Esophagus squamous epithelium (tissue), 5 donors: ENCODE data around the gene RSPH9. TPM values are rescaled to one million over a fixed set of nuclear protein-coding genes. Genes with fewer than 3 reads are reported as not detected.

Experiments
- DNase-seq: peaks from one replicate; lab custom pipeline; 2025; lab: John Stamatoyannopoulos, UW
- H3K27ac ChIP-seq, 4 donors: fragments of 200-600 bp; sonication (generic); one replicate each; pipeline ENCODE4 v1.5.1; 2016 to 2019; ENCODE audit warnings: mild to moderate bottlenecking in 1 of 4
- H3K27me3 ChIP-seq, 4 donors: fragments of 200-600 bp; sonication (generic); 1 replicate in 3 of 4; 2 replicates in 1 of 4; pipeline versions ENCODE4 v1.5.1 to v1.6.0; 2017 to 2021; ENCODE audit warnings: antibody characterized with exemption in 1 of 4
- H3K36me3 ChIP-seq, 3 donors: fragments of 200-600 bp; sonication (generic); one replicate each; pipeline ENCODE4 v1.5.1; 2016 to 2019
- H3K4me1 ChIP-seq, 3 donors: fragments of 200-600 bp; sonication (generic); one replicate each; pipeline ENCODE4 v1.5.1; 2017 to 2019
- H3K4me3 ChIP-seq, 4 donors: fragments of 200-600 bp; sonication (generic); 1 replicate in 3 of 4; 2 replicates in 1 of 4; pipeline ENCODE4 v1.5.1; 2016 to 2019; ENCODE audit warnings: mild to moderate bottlenecking in 2 of 4, moderate library complexity in 1 of 4
- H3K9me3 ChIP-seq, 3 donors: fragments of 200-600 bp; sonication (generic); one replicate each; pipeline ENCODE4 v1.5.1; 2016 to 2019
- POLR2A ChIP-seq, 4 donors: fragments of 450-650 bp; IDR thresholded peaks; one replicate each; pipeline ENCODE4 v1.6.1; 2017; ENCODE audit warnings: antibody characterized with exemption in 4 of 4, mild to moderate bottlenecking in 4 of 4, moderate library complexity in 3 of 4
- WGBS, 2 donors: methylation state at CpG; one replicate each; pipeline ENCODE4 v1.1.5; 2018; 5-methylcytosine and 5-hydroxymethylcytosine counted together
- intact Hi-C: fragments of 100-400 bp; cut with DNase I; formaldehyde crosslinking; loops from one replicate; pipeline ENCODE4 v1.15.0; 2022
- total RNA-seq, 4 donors: library from RNA; depleted of rRNA; stranded (reverse); fragments of >200 nt; gene quantifications; one replicate each; pipeline ENCODE4 v1.1.0, GENCODE V29; 2016
- TF ChIP-seq, protein P1 (sequence below), 6 experiments: fragments of 450-650 bp in 4 of 6; fragments of 200-600 bp in 2 of 6; sonication (generic) in 2 of 6; IDR thresholded peaks; one replicate each; pipeline ENCODE4 v1.5.1; 2016 to 2019; ENCODE audit warnings: antibody characterized with exemption in 6 of 6, mild to moderate bottlenecking in 4 of 6, moderate library complexity in 4 of 6
- donor health status: DM: yes; HTN: yes; CAD: no.

Gene RSPH9
- total RNA-seq, 4 donors from 2014 or later = 0.15 to 0.38 TPM; not detected in 2

GRCh38 chr6:43687437-43688347 lies 42.9 kb downstream of the RSPH9 start, which contains the start of gene MRPS18A:
TSS of gene MRPS18A (minus strand) at chr6:43687791. CDS start at chr6:43687779, 12 bp downstream.
- WGBS, 2 donors = 1 to 3% methylated on average over 21 to 32 of the region's 43 CpGs
- intact Hi-C loops = no loop called here
- DNase-seq = no peak
- Histone ChIP-seq H3K27ac (peak within 1 kb of the TSS; percentile 80 to 90 (median 86)), H3K27me3 (no peaks in the 10 kb centered on the region), H3K4me3 (peak within 1 kb of the TSS; percentile 72 to 86 (median 78)), H3K4me1 (peaks cover 11 to 52% (median 16%) of the 10 kb centered on the region in 3 donors), H3K9me3 (no peaks in the 10 kb centered on the region), H3K36me3 (peaks cover 0 to 25% (median 0%) of the 10 kb centered on the region in 3 donors)
- TF ChIP-seq, protein P1, sequence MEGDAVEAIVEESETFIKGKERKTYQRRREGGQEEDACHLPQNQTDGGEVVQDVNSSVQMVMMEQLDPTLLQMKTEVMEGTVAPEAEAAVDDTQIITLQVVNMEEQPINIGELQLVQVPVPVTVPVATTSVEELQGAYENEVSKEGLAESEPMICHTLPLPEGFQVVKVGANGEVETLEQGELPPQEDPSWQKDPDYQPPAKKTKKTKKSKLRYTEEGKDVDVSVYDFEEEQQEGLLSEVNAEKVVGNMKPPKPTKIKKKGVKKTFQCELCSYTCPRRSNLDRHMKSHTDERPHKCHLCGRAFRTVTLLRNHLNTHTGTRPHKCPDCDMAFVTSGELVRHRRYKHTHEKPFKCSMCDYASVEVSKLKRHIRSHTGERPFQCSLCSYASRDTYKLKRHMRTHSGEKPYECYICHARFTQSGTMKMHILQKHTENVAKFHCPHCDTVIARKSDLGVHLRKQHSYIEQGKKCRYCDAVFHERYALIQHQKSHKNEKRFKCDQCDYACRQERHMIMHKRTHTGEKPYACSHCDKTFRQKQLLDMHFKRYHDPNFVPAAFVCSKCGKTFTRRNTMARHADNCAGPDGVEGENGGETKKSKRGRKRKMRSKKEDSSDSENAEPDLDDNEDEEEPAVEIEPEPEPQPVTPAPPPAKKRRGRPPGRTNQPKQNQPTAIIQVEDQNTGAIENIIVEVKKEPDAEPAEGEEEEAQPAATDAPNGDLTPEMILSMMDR (IDR thresholded peaks at IDR 0.05) = peak in 1 of 6 experiments; percentile 19
- peak in 2 of 4 donors; percentile 28 to 52 for TF ChIP-seq POLR2A (IDR thresholded peaks at IDR 0.05)

- intact Hi-C loops = no loop called here
- no peak for TF ChIP-seq POLR2A (IDR thresholded peaks at IDR 0.05)
- TF ChIP-seq, protein P1 (IDR thresholded peaks at IDR 0.05) = no peak
- DNase-seq = no peak
- H3K27me3 ChIP-seq = no peaks in the 10 kb centered on the region
- no peak overlapping the region for H3K4me3 ChIP-seq
- H3K27ac ChIP-seq = no peak overlapping the region
- H3K4me1 ChIP-seq = peaks cover 11 to 37% (median 16%) of the 10 kb centered on the region in 3 donors
- peaks cover 0 to 8% (median 0%) of the 10 kb centered on the region in 3 donors for H3K36me3 ChIP-seq
- H3K9me3 ChIP-seq = no peaks in the 10 kb centered on the region
- WGBS, 2 donors = 62 to 63% methylated on average over 2 of the region's 2 CpGs
Observed at GRCh38 chr6:43689421-43689820, 44.6 kb downstream of the RSPH9 start.

GRCh38 chr6:43695215-43695966 lies 50.6 kb downstream of the RSPH9 start:
- WGBS, 2 donors = 50 to 65% methylated on average over 4 to 5 of the region's 9 CpGs
- no peak for DNase-seq

DNA sequence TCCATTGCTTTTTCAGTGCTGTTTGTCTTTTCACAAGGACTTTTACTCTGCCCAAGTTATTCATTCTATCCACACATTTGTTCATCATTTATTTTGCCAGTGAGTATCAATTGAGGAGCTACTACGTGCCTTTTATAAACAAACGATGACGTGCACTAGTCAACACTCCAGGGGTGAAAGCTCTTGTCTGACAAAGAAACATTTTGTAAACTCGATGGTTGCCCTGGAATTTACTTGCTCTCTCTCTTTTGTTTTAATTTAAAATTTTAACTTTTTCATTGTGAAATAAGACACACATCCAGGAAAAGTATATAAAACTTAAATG lies 51.1 kb downstream of the RSPH9 start:
- Histone ChIP-seq H3K4me3 (no peak overlapping the region), H3K36me3 (no peaks in the 10 kb centered on the region), H3K27ac (peak overlapping the region; percentile 55 to 81 (median 78)), H3K27me3 (no peaks in the 10 kb centered on the region), H3K4me1 (peaks cover 13 to 64% (median 29%) of the 10 kb centered on the region in 3 donors), H3K9me3 (no peaks in the 10 kb centered on the region)
- WGBS, 2 donors = 52 to 75% methylated on average over 4 of the region's 4 CpGs
- TF ChIP-seq, protein P1 (IDR thresholded peaks at IDR 0.05) = no peak
- TF ChIP-seq POLR2A (IDR thresholded peaks at IDR 0.05) = no peak
- DNase-seq = no peak
- intact Hi-C loops = no loop called here

More at GRCh38 chr6:43695215-43695966, 50.6 kb downstream of the RSPH9 start:
- Histone ChIP-seq H3K4me3 (no peak overlapping the region), H3K4me1 (peaks cover 13 to 59% (median 28%) of the 10 kb centered on the region in 3 donors), H3K27me3 (no peaks in the 10 kb centered on the region), H3K9me3 (no peaks in the 10 kb centered on the region), H3K36me3 (no peaks in the 10 kb centered on the region), H3K27ac (peak overlapping the region; percentile 55 to 81 (median 78))
- intact Hi-C loops = no loop called here
- no peak for TF ChIP-seq POLR2A (IDR thresholded peaks at IDR 0.05)
- TF ChIP-seq, protein P1 (IDR thresholded peaks at IDR 0.05) = no peak
